ENCODE data around the gene ABCA7.

- TF ChIP-seq CTCF (IDR thresholded peaks at IDR 0.05) (no peak), POLR2A (IDR thresholded peaks at IDR 0.05) (no peak)
Observed at GRCh38 chr19:1073956-1074517, 34.1 kb downstream of the ABCA7 start.
